ENCODE data around the gene XXYLT1. TPM values are rescaled to one million over a fixed set of nuclear protein-coding genes. Genes with fewer than 3 reads are reported as not detected.
"Not testable (repeated sequence)": the region's sequence is repeated elsewhere in the genome, so short reads cannot be mapped to it uniquely, and the experiment has no call there.

Gene XXYLT1
- total RNA-seq, 1 donor from 2014 or later, result 7.6 TPM

GRCh38 chr3:195238081-195238571 lies 32.8 kb downstream of the XXYLT1 start:
- Mint-ChIP-seq H3K9me3 (no peaks in the 10 kb centered on the region), H3K27me3 (no peaks in the 10 kb centered on the region), H3K36me3 (ENCODE audit: low read depth) (no peaks in the 10 kb centered on the region), H3K27ac (no peak overlapping the region), H3K4me1 (no peaks in the 10 kb centered on the region), H3K4me3 (no peak overlapping the region)
- CTCF ChIA-PET, result no interaction called here
- TF ChIP-seq, protein P1, sequence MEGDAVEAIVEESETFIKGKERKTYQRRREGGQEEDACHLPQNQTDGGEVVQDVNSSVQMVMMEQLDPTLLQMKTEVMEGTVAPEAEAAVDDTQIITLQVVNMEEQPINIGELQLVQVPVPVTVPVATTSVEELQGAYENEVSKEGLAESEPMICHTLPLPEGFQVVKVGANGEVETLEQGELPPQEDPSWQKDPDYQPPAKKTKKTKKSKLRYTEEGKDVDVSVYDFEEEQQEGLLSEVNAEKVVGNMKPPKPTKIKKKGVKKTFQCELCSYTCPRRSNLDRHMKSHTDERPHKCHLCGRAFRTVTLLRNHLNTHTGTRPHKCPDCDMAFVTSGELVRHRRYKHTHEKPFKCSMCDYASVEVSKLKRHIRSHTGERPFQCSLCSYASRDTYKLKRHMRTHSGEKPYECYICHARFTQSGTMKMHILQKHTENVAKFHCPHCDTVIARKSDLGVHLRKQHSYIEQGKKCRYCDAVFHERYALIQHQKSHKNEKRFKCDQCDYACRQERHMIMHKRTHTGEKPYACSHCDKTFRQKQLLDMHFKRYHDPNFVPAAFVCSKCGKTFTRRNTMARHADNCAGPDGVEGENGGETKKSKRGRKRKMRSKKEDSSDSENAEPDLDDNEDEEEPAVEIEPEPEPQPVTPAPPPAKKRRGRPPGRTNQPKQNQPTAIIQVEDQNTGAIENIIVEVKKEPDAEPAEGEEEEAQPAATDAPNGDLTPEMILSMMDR (IDR thresholded peaks at IDR 0.05), result no peak
- POLR2A ChIA-PET, result no interaction called here
- intact Hi-C loops (cut with micrococcal nuclease), result no loop called here
- DNase-seq (peak; percentile 3), ATAC-seq (ENCODE audit: low read depth) (no peak)

- ChIA-PET CTCF (no interaction called here), POLR2A (no interaction called here)
- H3K4me3 Mint-ChIP-seq, result no peak overlapping the region
- TF ChIP-seq, protein P1 (IDR thresholded peaks at IDR 0.05), result no peak
- ATAC-seq (ENCODE audit: low read depth) (no peak), DNase-seq (peak; percentile 1)
- no peaks in the 10 kb centered on the region for H3K27me3 Mint-ChIP-seq
- H3K9me3 Mint-ChIP-seq, result no peaks in the 10 kb centered on the region
- intact Hi-C loops (cut with micrococcal nuclease), result no loop called here
- no peaks in the 10 kb centered on the region for H3K4me1 Mint-ChIP-seq
- H3K36me3 Mint-ChIP-seq (ENCODE audit: low read depth), result no peaks in the 10 kb centered on the region
- H3K27ac Mint-ChIP-seq, result no peak overlapping the region
These were observed 34.0 kb downstream of the XXYLT1 start for GRCh38 chr3:195236801-195237570.

- H3K9me3 Mint-ChIP-seq, result no peaks in the 10 kb centered on the region
- no peaks in the 10 kb centered on the region for H3K36me3 Mint-ChIP-seq (ENCODE audit: low read depth)
- no peaks in the 10 kb centered on the region for H3K27me3 Mint-ChIP-seq
- H3K27ac Mint-ChIP-seq, result no peak overlapping the region
- DNase-seq (peak; percentile 8), ATAC-seq (ENCODE audit: low read depth) (no peak)
- ChIA-PET POLR2A (no interaction called here), CTCF (no interaction called here)
- no peak overlapping the region for H3K4me3 Mint-ChIP-seq
- H3K4me1 Mint-ChIP-seq, result no peaks in the 10 kb centered on the region
- intact Hi-C loops (cut with micrococcal nuclease), result no loop called here
- TF ChIP-seq, protein P1 (IDR thresholded peaks at IDR 0.05), result no peak
These were observed 34.7 kb downstream of the XXYLT1 start for GRCh38 chr3:195236076-195236798.

GRCh38 chr3:195230244-195230643 lies 40.7 kb downstream of the XXYLT1 start:
- Mint-ChIP-seq H3K4me3 (no peak overlapping the region), H3K27ac (no peak overlapping the region), H3K36me3 (ENCODE audit: low read depth) (no peaks in the 10 kb centered on the region), H3K9me3 (no peaks in the 10 kb centered on the region), H3K4me1 (peaks cover 13% of the 10 kb centered on the region), H3K27me3 (no peaks in the 10 kb centered on the region)
- CTCF ChIA-PET, result no interaction called here
- ATAC-seq (ENCODE audit: low read depth) (no peak), DNase-seq (no peak)
- POLR2A ChIA-PET, result no interaction called here
- intact Hi-C loops (cut with micrococcal nuclease), result no loop called here
- TF ChIP-seq, protein P1 (IDR thresholded peaks at IDR 0.05), result no peak

DNA sequence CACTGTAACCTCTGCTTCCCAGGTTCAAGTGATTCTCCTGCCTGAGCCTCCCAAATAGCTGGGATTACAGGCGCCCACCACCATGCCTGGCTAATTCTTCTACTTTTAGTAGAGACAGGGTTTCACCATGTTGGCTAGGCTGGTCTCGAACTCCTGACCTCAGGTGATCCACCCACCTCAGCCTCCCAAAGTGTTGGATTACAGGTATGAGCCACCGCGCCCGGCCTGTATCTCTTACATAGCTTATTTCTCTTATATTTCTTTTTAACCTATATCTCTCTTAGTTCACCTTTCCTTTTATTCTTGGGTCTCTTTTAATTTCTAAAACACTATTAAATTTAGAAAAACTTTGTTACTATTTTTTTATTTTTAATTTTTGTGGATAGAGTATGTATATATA lies 42.1 kb downstream of the XXYLT1 start:
- POLR2A ChIA-PET, result interaction anchor here (0.7 kb wide), 1 partner anchor 12 kb away, joined by 6 read pairs; no protein-coding TSS in a partner anchor
- H3K27ac Mint-ChIP-seq; H3K27me3 Mint-ChIP-seq; ATAC-seq (ENCODE audit: low read depth); intact Hi-C loops (cut with micrococcal nuclease); DNase-seq; H3K36me3 Mint-ChIP-seq (ENCODE audit: low read depth); H3K4me3 Mint-ChIP-seq; H3K9me3 Mint-ChIP-seq; CTCF ChIA-PET: not testable (repeated sequence)
- peaks cover 13% of the 10 kb centered on the region for H3K4me1 Mint-ChIP-seq

Data from activated B cell treated with CpG ODN at 0.5 μM for 24 hours (primary cell).